ENCODE results near the gene ACSL6.

Gene ACSL6

DNA sequence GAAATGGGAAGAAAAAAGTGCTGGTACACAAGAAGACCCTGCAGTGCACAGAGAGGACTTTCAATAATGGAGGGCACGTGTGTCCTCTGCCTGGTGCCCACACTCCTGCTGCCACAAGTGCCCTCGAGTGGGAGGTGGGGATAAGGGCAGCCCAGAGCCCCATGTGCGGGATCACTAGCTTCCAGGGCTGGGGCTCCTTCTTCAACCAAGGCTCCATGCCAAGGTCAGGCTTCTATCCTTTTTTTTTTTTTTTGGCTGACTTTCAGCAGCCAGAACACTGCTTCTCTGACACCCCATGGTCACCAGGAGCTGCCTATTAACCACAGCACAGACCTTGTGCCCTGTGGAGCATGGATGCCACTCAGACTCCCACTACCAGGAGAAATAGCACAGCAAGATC is 7.5 kb downstream of the ACSL6 start:
- CTCF ChIA-PET: no interaction called here

GRCh38 chr5:132003170-132003744 is 8.2 kb downstream of the ACSL6 start:
- POLR2A ChIA-PET: interaction anchor here (0.5 to 1.1 kb wide), 2 partner anchors 183 to 206 kb away, joined by 3 to 4 read pairs; partner anchors contain the start of gene FNIP1
- CTCF ChIA-PET: interaction anchor here (0.7 to 1.4 kb wide), 3 partner anchors 89 to 580 kb away, joined by 3 to 7 read pairs (median 5); no protein-coding TSS in a partner anchor
- H3K4me1 ChIP-seq (ENCODE audit: control insufficient read depth, insufficient read depth, low read length): no peaks in the 10 kb centered on the region
- H3K9me3 ChIP-seq (ENCODE audit: control insufficient read depth, insufficient read depth, low read depth, low read length): no peaks in the 10 kb centered on the region
- H3K4me3 ChIP-seq (ENCODE audit: low read depth, low read length): no peak overlapping the region
- TF ChIP-seq ZNF148 (tag by site-specific recombination; IDR thresholded peaks at IDR 0.05; ENCODE audit: borderline replicate concordance): no peak
- 0 out of 2 replicates have a peak, but pooled peaks have one; percentile 7 for TF ChIP-seq ZIC2 (tag by site-specific recombination; IDR thresholded peaks at IDR 0.05)
- peak; percentile 24; the same call in 1 of the 2 replicates for TF ChIP-seq GLIS1 (tag by site-specific recombination; IDR thresholded peaks at IDR 0.05)
- H3K27ac ChIP-seq (ENCODE audit: extremely low read depth, low read depth, low read length): no peak overlapping the region
- H3K36me3 ChIP-seq (ENCODE audit: control insufficient read depth in 2 of 2, insufficient read depth in 1 of 2, low read length in 2 of 2): no peaks in the 10 kb centered on the region

More for the DNA sequence above, 7.5 kb downstream of the ACSL6 start:
- POLR2A ChIA-PET: no interaction called here
- Histone ChIP-seq H3K27ac (ENCODE audit: extremely low read depth, low read depth, low read length) (no peak overlapping the region), H3K9me3 (ENCODE audit: control insufficient read depth, insufficient read depth, low read depth, low read length) (no peaks in the 10 kb centered on the region), H3K36me3 (ENCODE audit: control insufficient read depth in 2 of 2, insufficient read depth in 1 of 2, low read length in 2 of 2) (no peaks in the 10 kb centered on the region), H3K4me1 (ENCODE audit: control insufficient read depth, insufficient read depth, low read length) (no peaks in the 10 kb centered on the region), H3K4me3 (ENCODE audit: low read depth, low read length) (no peak overlapping the region)
- TF ChIP-seq ZNF169 (tag by site-specific recombination; IDR thresholded peaks at IDR 0.05) (no peak), ZNF202 (tag by site-specific recombination; IDR thresholded peaks at IDR 0.05; ENCODE audit: borderline replicate concordance) (no peak), EGR2 (tag by site-specific recombination; IDR thresholded peaks at IDR 0.05; ENCODE audit: low read depth) (no peak), ZBTB26 (tag by site-specific recombination; optimal IDR thresholded peaks at IDR 0.05) (no peak), HOXA7 (CRISPR knock-in tag; IDR thresholded peaks at IDR 0.05; ENCODE audit: borderline replicate concordance) (no peak), ZNF654 (tag by site-specific recombination; IDR thresholded peaks at IDR 0.05; ENCODE audit: low read depth) (no peak), ZNF324 (tag by site-specific recombination; IDR thresholded peaks at IDR 0.05) (no peak), GFI1B (tag by site-specific recombination; IDR thresholded peaks at IDR 0.05) (no peak), ZXDB (tag by site-specific recombination; IDR thresholded peaks at IDR 0.05) (no peak), ZNF350 (tag by site-specific recombination; IDR thresholded peaks at IDR 0.05) (no peak), ZNF514 (tag by site-specific recombination; IDR thresholded peaks at IDR 0.05) (no peak), ZNF776 (tag by site-specific recombination; IDR thresholded peaks at IDR 0.05; ENCODE audit: borderline replicate concordance) (no peak), ZNF48 (tag by site-specific recombination; IDR thresholded peaks at IDR 0.05) (no peak)

DNA sequence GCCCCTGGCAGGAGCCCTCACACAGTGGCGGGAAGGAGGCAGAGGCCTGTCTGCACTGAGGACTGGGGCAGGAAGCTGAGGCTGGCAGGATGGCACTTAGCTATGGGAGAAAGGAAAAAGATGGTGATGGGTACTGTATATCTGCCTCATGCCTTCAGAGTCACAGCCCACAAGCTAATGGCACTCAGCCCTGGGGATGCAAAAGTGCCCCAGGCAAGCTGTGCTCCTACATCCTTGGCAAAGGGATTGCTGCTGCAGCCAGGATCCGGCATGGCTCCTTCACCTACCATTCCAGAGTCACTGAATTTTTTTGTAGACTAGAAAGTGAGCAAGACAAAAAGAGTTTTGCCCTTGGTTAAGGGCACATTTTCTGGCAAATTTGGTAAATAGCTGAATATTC is 8.7 kb downstream of the ACSL6 start:
- no peaks in the 10 kb centered on the region for H3K9me3 ChIP-seq (ENCODE audit: control insufficient read depth, insufficient read depth, low read depth, low read length)
- H3K4me3 ChIP-seq (ENCODE audit: low read depth, low read length): no peak overlapping the region
- ChIA-PET POLR2A (interaction anchor here (1.1 kb wide), 1 partner anchor 206 kb away, joined by 3 read pairs; the partner anchor contains the start of gene FNIP1), CTCF (interaction anchor here (0.7 to 1.4 kb wide), 3 partner anchors 88 to 580 kb away, joined by 3 to 7 read pairs (median 5); no protein-coding TSS in a partner anchor)
- no peaks in the 10 kb centered on the region for H3K36me3 ChIP-seq (ENCODE audit: control insufficient read depth in 2 of 2, insufficient read depth in 1 of 2, low read length in 2 of 2)
- no peaks in the 10 kb centered on the region for H3K4me1 ChIP-seq (ENCODE audit: control insufficient read depth, insufficient read depth, low read length)
- no peak overlapping the region for H3K27ac ChIP-seq (ENCODE audit: extremely low read depth, low read depth, low read length)
- no peak for TF ChIP-seq ZSCAN18 (tag by site-specific recombination; IDR thresholded peaks at IDR 0.05)
- no peak for TF ChIP-seq ZNF561 (tag by site-specific recombination; IDR thresholded peaks at IDR 0.05; ENCODE audit: borderline replicate concordance)
- TF ChIP-seq ZNF423 (tag by site-specific recombination; IDR thresholded peaks at IDR 0.05): no peak
- no peak for TF ChIP-seq ZNF366 (tag by site-specific recombination; conservative IDR thresholded peaks at IDR 0.05)
- TF ChIP-seq ZNF660 (tag by site-specific recombination; IDR thresholded peaks at IDR 0.05): no peak
- TF ChIP-seq ZNF624 (tag by site-specific recombination; IDR thresholded peaks at IDR 0.05): no peak
- TF ChIP-seq, protein P1, sequence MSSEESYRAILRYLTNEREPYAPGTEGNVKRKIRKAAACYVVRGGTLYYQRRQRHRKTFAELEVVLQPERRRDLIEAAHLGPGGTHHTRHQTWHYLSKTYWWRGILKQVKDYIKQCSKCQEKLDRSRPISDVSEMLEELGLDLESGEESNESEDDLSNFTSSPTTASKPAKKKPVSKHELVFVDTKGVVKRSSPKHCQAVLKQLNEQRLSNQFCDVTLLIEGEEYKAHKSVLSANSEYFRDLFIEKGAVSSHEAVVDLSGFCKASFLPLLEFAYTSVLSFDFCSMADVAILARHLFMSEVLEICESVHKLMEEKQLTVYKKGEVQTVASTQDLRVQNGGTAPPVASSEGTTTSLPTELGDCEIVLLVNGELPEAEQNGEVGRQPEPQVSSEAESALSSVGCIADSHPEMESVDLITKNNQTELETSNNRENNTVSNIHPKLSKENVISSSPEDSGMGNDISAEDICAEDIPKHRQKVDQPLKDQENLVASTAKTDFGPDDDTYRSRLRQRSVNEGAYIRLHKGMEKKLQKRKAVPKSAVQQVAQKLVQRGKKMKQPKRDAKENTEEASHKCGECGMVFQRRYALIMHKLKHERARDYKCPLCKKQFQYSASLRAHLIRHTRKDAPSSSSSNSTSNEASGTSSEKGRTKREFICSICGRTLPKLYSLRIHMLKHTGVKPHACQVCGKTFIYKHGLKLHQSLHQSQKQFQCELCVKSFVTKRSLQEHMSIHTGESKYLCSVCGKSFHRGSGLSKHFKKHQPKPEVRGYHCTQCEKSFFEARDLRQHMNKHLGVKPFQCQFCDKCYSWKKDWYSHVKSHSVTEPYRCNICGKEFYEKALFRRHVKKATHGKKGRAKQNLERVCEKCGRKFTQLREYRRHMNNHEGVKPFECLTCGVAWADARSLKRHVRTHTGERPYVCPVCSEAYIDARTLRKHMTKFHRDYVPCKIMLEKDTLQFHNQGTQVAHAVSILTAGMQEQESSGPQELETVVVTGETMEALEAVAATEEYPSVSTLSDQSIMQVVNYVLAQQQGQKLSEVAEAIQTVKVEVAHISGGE (tag by site-specific recombination; conservative IDR thresholded peaks at IDR 0.05; ENCODE audit: low read depth): no peak

All from HEK293 (cell line).